NCI-H146 (cell line): ENCODE measurements around the gene ATXN1.
"Not testable (repeated sequence)": the region's sequence is repeated elsewhere in the genome, so short reads cannot be mapped to it uniquely, and the experiment has no call there.

ENCODE experiments used
- DNase-seq: peaks from one replicate; lab custom pipeline; 2025; lab: John Stamatoyannopoulos, UW

ATXN1 gene

DNA sequence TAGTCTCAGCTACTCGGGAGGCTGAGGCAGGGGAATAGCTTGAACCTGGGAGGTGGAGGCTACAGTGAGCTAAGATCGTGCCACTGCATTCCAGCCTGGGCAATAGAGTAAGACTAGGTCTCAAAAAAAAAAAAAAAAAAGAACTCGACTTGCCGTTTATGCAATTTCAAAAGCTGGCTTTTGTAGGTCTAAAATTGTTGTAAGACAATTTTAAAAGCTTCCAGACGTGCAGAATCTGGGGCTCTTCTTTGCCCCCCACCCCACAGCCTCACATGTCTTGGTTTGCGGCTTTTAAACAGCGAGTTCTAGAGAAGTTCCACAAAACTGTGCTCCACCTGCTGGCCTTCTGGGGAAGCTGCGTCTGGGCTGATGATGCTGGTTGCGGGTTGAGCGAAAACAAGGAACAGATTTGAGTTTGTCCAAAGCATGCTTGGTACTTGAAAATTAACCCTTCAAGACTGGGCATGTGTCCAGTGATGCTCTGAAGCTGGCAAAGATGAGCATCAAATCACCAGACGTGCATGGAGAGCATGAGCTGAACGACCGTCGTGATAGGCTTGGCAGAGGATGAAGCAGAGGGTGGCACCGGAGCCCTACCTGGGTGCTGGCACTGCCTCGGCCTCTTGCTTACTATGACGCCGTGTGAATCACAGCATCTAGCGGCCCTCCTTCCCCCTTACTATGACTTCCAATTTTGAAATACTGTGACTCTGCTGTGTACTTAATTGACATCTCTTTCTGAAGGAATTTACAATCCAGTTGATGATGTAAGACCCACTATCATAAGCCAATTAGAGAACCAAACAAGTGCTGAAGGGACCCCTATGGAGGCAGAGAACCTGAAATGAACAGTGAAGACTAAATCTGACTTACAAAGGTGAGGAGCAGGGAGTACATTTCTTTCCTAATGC is 351.5 kb downstream of the ATXN1 start:
- peak; percentile 37 for DNase-seq

DNA sequence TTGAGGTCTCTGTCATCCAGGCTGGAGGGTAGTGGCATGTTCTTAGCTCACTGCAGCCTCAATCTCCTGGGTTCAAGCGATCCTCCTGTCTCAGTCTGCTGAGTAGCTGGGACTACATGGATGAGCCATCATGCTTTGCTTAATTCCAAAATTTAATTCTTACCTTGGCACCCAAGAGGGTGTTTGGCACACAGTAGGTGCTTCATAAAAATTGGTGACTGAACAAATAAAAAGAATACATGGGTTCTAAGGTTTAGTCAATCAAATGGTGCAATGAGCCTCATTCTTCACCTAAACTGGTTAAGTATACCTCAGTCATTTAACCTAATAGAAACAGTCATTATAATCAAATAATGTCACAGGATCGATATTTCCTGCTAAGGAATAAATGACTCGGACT is 352.5 kb downstream of the ATXN1 start:
- no peak for DNase-seq

DNA sequence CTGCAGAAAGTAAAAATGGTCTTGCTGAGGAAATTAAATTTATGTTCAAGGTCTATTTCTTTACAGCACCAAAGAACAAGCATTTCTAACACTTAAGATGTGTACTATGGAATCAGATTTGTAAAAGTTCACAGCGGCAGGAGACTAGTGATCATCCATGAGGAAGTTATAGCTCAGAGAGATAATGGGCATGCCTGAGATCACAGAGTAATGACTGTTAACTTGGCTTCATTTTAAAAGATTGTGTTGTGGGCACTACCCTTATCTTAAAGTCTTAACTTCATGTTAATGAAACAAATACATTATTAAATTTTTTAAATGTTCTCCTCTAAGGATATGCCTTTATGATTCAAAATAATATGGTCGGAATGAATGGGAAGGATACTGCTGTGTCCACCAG is 354.3 kb downstream of the ATXN1 start:
- no peak for DNase-seq

DNA sequence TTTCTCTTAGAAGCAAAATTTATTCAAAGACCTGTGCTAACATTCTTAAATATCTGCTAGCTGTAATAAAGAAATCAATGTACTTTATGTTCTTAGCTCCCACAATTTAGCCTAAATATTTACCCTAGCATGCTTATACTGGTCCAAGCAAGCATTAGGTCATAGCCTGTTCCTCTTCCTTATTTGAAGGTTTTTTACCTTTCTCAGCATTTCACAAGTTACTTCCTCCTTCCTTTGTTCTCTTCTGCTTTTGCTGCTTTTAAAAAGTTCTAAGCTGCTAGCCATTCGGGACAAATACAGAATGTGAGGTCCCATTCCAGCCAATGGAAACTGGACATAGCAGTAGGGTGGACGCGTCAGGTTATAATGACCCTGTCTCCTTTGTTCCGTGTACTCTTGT is 354.7 kb downstream of the ATXN1 start:
- DNase-seq: not testable (repeated sequence)

DNA sequence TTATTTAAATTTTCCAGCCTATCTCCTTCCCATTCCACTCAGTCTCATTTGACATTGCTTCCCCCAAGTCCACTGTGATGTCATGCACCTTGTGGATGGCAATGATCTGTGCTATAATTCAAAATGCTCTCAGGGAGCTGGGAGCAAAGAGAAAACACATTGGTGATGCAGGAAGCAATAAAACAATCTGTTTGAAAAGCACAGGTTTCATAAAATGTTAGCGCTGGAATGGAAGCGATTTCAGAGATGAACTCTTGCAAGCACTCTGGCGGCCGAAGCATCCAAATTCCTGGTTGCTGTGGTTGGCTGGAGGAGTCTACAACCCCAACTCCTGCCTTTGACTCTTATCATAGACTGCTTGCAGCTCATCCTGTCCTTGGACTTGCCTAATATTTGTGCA is 355.9 kb downstream of the ATXN1 start:
- no peak for DNase-seq

DNA sequence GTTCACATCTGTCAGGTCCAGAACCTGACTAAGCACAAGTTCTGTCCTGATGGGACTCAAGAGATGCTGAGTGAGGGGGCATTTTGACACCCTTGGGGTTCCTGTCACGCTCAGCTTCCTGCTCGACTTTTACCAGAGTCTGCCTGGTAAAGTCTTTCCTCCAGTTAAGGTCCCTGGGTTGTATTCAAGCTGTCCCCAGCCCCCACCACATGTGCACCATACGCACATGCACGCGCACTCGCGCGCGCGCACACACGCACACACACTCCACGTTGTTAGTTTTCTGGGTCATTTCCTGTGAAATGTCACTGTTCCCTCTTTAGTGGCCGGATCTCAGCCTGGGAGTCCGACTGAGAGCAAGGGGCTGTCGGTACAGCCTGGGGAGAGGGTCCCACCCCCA is 356.8 kb downstream of the ATXN1 start:
- no peak for DNase-seq

DNA sequence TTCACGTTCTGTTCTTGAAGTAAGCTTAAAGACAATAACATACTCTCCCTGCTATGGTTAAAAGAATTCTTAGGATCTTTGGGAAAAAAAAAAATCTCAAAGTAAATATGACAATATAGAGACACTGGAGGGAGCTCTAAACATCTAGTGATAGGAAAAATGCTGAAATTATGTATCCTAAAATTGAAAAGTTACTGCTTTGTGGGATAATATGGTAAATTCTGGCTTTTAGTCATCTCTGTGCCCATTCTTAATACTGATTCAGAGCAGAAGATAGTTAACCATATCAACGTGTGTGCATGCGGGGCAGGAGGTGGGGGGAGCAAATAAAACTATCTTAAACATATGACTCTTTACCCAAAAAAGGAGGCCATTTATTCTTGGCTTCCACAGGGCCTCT is 357.4 kb downstream of the ATXN1 start:
- no peak for DNase-seq

DNA sequence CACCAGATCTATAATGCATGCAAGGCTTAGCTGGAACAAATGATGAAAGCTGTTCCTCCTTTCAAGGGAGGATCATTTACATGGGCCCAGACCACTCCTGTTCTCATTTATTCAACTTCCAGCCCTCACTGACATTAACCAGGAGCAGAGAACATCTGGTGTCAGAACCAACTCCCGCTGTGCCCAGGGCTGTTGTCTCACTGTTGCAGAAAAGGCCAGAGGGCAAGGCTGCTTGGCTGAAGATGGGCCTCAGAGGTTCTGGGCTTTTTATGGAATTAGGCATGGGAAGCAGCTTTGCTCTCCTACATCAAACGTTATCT is 358.7 kb downstream of the ATXN1 start:
- no peak for DNase-seq

DNA sequence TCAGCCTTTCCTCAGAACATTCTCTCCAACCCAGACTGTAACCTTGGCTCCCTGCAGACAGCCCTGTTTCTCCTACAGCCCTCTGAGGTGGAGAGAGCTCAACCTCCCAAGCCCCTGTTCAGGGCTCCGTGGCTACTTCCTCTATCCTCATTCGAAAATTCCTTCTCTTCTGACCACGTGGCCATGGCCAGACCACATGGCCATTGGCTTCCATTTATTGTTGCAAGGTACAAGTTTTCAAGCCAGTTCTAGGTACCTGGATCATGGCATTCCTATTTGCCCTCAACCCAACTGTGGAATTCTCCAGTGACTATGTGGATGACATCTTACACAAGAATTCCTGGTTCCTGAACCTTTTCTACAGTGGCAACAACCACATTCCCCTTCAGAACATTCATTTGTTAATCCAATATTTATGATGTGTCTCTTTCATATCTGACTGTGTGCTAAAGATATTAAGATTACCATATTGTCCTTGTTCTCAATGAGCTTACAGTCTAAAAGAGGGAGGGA is 361.0 kb downstream of the ATXN1 start:
- DNase-seq: no peak

DNA sequence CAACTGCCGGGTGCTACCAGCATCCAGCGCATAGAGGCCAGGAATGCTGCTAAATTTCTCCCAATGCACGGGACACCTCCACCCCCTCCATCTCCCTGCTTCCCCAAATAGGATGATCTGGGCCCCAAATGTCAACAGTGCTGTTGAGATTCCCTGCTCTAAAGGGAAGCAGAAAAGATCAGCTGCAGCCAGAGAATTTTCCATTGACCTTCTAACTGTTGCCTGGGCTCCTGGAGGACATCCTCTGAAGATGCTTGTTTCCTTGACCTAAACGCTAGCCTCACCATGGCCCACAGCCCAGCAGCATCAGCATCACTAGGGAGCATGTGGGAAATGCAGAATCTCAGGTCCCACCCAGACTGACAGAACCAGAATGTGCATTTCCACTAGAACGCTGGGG is 361.6 kb downstream of the ATXN1 start:
- DNase-seq: no peak

DNA sequence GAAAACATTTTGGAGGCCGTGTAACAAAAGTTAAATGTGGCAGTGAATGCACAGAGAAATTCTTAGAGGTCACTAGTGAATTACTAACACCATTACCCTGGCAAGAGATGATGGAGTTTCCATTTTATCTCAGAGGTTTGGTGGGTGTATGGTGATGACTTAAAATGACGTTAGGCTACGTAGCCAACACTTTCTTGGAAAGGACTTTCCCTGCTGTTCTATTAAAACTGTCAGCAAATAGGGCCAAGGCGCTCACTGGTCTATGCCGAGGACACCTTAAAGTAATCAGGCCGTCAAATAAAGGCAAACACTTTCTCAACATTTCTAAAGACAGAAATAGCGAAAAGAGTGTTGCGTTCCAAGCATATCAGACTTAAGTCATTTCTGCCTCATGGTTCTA is 362.1 kb downstream of the ATXN1 start:
- no peak for DNase-seq

DNA sequence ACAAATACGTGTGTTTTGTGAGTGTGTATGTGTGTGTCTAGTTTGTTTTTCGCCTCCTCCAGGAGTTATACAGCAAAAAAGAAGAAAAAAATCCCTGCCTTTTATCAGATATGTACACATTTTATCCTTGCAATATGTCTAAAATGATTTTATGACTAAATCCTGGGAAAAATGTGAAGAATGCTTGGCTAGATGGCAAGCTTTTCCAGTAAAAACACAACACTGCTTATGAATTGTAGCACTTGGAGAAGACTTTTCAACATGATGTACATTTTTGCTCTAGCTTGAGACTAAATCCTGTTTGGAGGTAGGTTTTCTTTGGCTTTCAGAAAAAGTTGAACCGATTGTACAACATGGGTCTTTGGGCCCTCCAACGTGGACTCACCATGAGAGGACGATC is 362.7 kb downstream of the ATXN1 start:
- no peak for DNase-seq

DNA sequence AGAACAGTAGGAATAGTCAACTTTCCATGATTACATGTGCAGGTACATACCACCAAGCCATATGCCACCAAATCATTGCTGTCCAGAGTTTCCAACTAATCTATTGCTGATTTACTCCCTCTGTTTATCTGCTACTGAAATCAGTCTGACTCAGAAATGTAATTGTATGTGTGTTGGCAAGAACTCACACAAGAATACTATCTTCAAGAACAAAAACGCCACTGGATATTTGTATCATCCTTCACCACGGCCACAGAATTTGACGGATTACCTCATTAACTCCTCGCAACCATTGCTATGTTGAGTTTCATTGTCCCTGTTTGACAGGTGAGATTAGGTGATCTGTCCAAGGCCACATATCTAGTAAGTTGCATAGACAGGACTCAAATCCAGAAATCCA is 363.6 kb downstream of the ATXN1 start:
- no peak for DNase-seq

DNA sequence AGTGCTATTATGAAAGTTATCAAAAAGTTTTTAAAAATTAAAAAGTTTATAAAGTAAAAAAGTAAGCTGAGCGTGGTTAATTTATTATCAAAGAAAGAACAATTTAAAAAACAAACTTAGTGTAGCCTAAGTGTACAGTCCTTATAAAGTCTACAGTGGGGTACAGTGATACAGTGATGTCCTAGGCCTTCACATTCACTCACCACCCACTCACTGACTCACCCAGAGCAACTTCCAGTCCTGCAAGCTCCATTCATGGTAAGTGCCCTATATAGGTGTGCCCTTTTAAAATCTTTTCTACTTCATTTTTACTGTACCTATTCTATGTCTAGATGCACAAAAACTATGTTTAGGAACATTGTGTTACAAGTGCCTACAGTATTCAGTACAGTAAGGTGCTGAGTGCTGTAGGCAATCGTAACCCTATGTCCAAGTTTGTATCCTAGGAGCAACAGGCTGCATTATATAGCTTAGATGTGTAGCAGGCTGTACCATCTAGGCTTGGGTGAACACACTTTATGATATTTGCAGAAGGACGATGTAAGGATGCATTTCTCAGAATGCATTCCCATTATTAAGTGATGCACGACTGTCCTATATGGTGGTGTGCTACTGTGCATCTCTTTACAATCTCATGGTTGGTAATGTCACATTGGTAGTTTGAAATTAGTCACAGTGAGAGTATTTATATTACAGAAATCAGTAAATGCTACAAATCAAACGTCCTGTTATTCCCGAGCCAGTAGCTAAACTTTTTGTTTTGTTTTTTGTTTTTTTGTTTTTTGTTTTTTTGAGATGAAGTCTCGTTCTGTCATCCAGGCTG is 364.6 kb downstream of the ATXN1 start:
- no peak for DNase-seq

DNA sequence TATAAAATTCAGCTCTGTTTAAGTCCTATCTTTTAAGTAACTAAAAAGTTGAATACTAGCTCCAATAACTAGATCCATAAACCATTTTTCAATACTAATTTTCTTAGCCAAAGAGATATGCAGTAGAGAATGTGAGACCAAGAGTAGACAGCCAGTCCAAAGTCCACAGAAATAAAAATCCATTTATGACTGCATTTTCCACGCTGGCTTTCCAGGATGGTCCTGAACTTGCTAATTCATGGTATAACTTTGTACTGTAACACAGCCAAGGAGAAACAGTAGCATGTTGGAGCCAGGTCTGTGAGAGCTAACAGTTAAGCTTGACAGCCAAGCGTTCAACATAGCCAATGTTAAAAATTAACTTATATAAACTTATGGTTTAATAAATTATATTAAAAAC is 366.6 kb downstream of the ATXN1 start:
- no peak for DNase-seq

DNA sequence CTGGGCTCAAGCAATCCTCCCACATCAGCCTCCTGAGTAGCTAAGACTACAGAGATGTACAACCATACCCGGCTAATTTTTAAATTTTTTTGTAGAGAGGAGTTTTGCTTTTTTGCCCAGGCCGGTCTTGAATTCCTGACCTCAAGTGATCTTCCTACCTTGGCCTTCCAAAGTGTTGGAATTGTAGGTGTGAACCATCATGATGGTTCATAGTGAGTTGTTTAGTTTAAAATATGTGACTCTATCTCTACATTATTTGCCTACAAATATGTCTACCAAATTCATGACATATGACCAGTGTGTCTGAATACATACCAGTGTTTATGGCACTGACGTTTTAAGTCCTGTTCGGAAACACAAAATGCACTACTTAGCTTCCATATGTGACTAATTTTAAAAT is 367.9 kb downstream of the ATXN1 start:
- DNase-seq: no peak

DNA sequence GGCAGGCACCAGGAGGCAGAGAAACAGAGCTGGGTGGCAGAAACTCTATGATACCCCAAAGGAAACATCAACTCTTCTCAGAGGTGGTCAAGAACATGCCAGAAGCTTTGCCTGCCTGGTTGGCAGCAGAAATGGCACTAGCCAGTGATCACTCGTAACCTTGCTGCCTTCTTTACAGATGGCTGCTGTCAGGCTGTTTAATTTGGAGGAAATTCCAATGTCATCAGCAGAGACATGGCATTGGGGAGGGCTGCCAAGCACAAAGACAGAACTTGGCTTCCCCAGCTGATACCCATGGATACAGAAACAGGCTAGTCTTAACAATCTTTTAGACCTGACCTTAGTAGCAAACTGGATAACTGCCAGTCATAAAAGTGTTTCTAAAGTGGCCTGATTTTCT is 369.2 kb downstream of the ATXN1 start:
- no peak for DNase-seq

DNA sequence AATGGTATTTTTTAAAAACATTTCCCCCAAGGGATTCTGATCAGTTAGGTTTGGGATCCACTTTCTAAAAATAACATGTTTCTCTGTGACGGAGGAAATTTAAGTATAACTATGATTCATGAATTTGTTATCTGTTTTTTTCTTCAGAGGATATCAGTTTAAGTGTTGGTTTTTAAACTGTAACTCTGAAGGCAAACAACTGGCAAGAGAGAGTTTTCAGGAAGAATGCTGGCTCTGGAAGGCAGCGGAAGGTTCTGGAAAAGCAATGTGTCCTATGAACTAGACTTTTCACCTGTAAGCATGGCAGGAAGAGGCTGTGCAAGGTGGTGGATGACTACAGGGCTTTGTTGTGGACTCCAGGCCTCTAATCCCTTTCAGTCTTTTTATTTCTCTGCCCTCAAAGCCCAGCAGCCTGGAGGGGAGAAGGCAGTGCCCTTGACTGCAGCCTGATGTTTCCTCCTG is 369.8 kb downstream of the ATXN1 start:
- DNase-seq: no peak

DNA sequence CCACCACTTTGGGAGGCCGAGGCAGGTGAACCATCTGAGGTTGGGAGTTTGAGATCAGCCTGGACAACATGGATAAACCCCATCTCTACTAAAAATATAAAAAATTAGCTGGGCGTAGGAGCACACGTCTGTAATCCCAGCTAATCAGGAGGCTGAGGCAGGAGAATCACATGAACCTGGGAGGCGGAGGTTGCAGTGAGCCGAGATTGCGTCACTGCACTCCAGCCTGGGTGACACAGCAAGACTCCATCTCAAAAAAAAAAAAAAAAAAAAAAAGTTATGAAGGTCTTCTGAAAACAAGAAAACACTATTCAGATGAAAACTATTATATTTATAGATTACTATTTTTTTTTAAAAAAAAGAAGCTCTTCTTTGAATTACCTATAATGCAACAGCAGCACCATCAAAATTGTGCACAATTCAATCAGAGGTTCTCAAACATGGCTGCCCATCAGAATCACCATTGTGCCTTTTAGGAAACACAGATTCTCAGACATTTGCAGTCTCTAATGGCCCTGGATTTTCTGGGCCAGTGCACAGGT is 370.3 kb downstream of the ATXN1 start:
- DNase-seq: not testable (repeated sequence)

DNA sequence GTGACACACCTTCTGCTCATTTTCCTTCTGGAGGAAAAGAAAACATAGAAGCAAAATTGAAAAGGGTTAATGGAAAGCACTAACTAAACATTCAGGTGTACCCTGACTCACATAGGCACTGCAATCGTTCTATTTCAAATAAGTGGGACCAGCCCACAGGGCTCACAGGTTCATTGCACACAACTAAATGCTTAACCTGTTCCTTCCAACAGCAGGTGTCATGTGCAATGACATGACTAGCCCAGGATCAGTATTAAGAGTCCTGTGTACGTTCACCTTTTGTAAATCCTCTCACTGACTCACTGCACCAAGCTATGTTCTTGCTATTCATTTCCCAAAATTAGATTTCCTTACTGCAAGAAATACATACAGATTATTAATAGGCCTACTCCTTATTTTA is 371.6 kb downstream of the ATXN1 start:
- no peak for DNase-seq

DNA sequence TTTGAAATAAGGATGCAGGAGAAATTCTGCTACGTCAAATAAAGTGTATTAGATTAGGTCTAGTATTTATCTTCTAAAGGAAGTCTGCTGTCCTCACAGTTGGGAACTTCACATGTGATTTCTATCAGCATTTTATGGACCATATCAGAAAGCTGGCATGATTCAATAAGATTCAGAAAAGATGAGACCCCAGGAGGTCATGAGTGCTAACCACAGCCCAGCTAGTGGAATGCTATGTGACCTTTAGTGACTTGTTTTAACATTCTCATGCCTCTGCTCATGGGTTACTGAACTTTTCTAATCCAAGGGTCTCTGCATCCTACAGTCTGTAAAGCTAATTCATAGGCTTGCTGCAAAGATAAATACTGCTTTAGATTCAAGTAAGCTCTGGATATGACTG is 372.8 kb downstream of the ATXN1 start:
- no peak for DNase-seq

DNA sequence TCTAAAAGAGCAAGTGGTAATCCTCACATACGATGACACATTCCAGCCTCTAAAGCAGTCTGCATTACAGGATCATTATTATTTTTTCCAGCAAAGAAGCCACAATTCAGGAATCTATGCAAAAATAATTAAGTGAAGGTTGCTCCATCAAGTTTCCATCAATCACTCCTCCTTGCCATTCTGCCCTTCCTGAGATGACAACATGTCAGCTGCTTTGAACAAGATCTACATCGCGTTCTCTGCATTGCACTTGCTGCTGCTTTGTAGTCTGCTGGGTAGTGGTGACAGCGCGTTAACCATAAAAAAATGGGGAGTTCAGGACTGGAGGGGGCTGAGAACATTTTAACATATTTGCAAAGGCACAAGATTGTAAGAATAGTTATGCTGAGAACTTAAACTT is 375.2 kb downstream of the ATXN1 start:
- DNase-seq: no peak
